Right ventricle myocardium superior (tissue), 1 donor: ENCODE results near the gene ZFYVE21. TPM values are rescaled to one million over a fixed set of nuclear protein-coding genes. Genes with fewer than 3 reads are reported as not detected.
"Not testable (repeated sequence)": the region's sequence is repeated elsewhere in the genome, so short reads cannot be mapped to it uniquely, and the experiment has no call there.

Experiments used
- ATAC-seq: fragments of 200-7000 bp; cut with Tn5 transposase; one replicate; pipeline ENCODE4 v1.9.1; 2020; ENCODE audit warnings: mild to moderate bottlenecking; ENCODE audit not compliant: poor library complexity
- DNase-seq: peaks from one replicate; pipeline ENCODE4 v3.0.0-alpha.2; 2020
- intact Hi-C: fragments of 100-400 bp; cut with DNase I; formaldehyde crosslinking; loops from one replicate; pipeline ENCODE4 v1.11.2; 2022
- total RNA-seq: library from RNA; stranded (reverse); fragmentation: NEBNext Ultra II Directional; extraction: Animal tissue kit (Norgen Biotek cat#: 25700); gene quantifications from one replicate; pipeline ENCODE4 v1.2.1, GENCODE V29; 2021
- donor health status: DM: no; HTN: yes; CAD: no; lungs with severe emphysema.

The ZFYVE21 gene
- total RNA-seq, 1 donor from 2014 or later, result 46.2 TPM

GRCh38 chr14:103770500-103770899 lies 54.9 kb downstream of the ZFYVE21 start:
- DNase-seq (no peak), ATAC-seq (no peak)
- intact Hi-C loops, result no loop called here

DNA sequence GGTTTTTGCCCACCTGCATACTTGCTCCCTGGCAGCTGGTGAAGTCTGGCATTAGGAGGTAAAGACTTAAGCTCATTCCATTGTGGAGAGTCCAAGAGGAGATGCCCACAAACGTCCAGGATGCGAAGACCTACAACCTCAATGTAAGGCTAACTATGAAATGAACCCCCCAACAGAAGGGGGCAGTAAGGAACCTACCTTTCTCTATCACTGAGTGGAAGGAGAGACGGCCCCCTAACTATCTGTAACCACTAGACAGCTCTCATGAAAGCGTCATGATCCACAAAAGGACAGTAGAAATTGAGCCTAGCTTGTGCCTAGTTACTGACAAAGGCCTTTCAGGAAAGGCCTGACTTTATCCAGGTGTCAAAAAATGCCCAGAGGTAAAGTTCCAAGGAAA lies 55.3 kb downstream of the ZFYVE21 start:
- ATAC-seq, result no peak
- intact Hi-C loops, result no loop called here

GRCh38 chr14:103772078-103772712 lies 56.6 kb downstream of the ZFYVE21 start:
- intact Hi-C loops, result no loop called here
- DNase-seq, result no peak
- ATAC-seq, result no peak

More for the DNA sequence above, 55.3 kb downstream of the ZFYVE21 start:
- no peak for DNase-seq

DNA sequence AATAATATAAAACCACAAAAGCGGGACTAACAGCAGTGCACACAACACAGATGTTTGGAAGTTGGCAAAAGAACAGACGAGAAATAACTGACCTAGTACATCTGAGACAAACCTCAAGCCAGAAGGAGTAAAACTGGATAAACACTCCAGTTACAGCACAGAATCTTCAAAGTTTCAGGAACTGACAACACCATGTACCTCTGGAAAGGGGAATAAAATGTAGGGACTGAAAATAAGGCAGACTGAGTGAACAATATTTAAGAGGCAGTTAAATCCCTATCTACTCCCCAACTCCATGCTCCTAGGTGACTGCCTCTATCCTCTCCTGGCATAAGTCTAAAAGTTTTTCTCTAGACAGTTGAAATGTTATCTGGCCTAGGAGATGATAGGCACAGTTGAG lies 57.9 kb downstream of the ZFYVE21 start:
- DNase-seq (no peak), ATAC-seq (no peak)
- intact Hi-C loops, result no loop called here

DNA sequence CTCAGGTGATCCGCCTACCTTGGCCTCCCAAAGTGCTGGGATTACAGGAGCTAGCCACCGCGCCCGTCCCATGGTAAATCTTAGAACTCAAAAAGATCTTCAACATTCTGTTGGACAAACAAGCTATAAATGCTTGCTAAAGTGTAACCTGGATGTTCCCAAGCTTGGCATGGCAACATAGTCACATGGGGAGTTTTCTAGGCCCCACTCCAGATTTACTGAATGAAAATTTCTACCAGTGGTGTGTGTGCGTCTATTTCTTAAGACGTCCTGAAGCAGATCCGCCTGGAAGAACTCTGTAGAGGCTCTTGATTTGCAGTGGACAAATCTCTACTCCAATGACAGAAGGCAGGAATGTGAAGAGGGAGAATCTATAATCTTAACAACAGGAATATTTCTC lies 59.9 kb downstream of the ZFYVE21 start:
- DNase-seq, result no peak
- intact Hi-C loops, result no loop called here
- ATAC-seq, result peak; percentile 40

DNA sequence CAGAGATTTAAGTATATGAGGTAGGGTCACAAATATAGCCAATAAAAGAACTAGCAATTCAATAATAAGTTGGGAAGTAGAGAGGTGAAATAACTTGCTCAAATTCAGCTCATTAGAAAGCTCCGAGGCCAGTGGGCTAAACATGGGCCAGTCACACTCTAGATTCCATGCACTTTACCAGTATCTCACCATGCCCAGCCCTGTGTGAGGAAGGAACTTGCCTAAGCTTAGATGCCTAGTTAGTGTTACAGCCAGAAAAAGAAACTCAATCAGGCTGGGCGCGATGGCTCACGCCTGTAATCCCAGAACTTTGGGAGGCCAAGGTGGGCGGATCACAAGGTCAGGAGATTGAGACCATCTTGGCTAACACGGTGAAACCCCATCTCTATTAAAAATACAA lies 60.7 kb downstream of the ZFYVE21 start:
- DNase-seq, intact Hi-C loops, ATAC-seq: not testable (repeated sequence)

GRCh38 chr14:103782376-103782775 lies 66.8 kb downstream of the ZFYVE21 start:
- intact Hi-C loops, result no loop called here
- no peak for ATAC-seq
- no peak for DNase-seq

Other genes starting within 250 kb of the ZFYVE21 start
- 702 TPM for gene CKB, start 193.0 kb upstream of the ZFYVE21 start, total RNA-seq
- 5.0 TPM for gene TRMT61A, start 186.6 kb upstream of the ZFYVE21 start, total RNA-seq
- gene BAG5, start 153.2 kb upstream of the ZFYVE21 start, total RNA-seq, result 14.3 TPM
- 60.6 TPM for gene COA8, start 152.8 kb upstream of the ZFYVE21 start, total RNA-seq
- 152 TPM for gene KLC1, start 86.6 kb upstream of the ZFYVE21 start, total RNA-seq
- gene XRCC3, start 359 bp upstream of the ZFYVE21 start, total RNA-seq, result 2.6 TPM
- gene PPP1R13B, start 131.8 kb downstream of the ZFYVE21 start, total RNA-seq, result 107 TPM
- gene TDRD9, start 212.6 kb downstream of the ZFYVE21 start, total RNA-seq, result 2.7 TPM
- gene RD3L, start 226.7 kb downstream of the ZFYVE21 start, total RNA-seq, result 26.4 TPM